Sciatic nerve (tissue), 2 donors: ENCODE results near the gene SDK2. TPM values are rescaled to one million over a fixed set of nuclear protein-coding genes. Genes with fewer than 3 reads are reported as not detected.
A peak's percentile ranks its signal among the peaks of the same experiment; 100 is the strongest.

ENCODE experiments used
- ATAC-seq: fragments of 200-7000 bp; cut with Tn5 transposase; one replicate; pipeline ENCODE4 v1.9.1; 2020; ENCODE audit warnings: mild to moderate bottlenecking, moderate library complexity
- DNase-seq: peaks from one replicate; pipeline ENCODE4 v3.0.0-alpha.2; 2020; ENCODE audit warnings: low spot score
- intact Hi-C: fragments of 100-400 bp; cut with DNase I; formaldehyde crosslinking; loops from one replicate; pipeline ENCODE4 v1.14.2; 2022
- total RNA-seq: library from RNA; stranded (reverse); fragmentation: NEBNext Ultra II Directional; extraction: Animal tissue kit (Norgen Biotek cat#: 25700); gene quantifications from one replicate; pipeline ENCODE4 v1.2.1, GENCODE V29; 2021
- donor health status: DM: no; HTN: no; CAD: no.
- donor health status: DM: no; HTN: no; CAD: no.

SDK2 gene
- total RNA-seq, 1 donor from 2014 or later = 10.8 TPM

DNA sequence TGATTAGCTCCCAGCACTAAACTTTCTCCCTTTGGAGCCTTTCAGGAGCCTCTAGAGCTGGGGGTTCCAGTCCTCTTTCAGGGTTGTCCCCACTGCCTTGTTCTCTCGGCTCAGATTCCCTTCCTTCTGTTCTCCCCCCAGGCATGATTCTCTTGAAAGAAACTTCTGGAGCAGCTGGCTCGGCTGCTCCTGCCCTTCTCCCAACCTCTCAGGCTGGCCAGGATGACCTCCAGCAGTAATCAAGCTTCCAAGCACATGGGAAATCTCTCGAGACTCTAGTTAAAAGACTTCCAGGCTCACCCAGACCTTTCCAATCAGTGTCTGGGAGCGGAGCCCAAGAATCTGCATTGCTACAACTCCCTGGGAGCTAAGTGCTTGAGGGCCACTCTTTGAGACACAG lies 3.6 kb downstream of the SDK2 start:
- intact Hi-C loops = no loop called here
- ATAC-seq (no peak), DNase-seq (peak; percentile 37)

DNA sequence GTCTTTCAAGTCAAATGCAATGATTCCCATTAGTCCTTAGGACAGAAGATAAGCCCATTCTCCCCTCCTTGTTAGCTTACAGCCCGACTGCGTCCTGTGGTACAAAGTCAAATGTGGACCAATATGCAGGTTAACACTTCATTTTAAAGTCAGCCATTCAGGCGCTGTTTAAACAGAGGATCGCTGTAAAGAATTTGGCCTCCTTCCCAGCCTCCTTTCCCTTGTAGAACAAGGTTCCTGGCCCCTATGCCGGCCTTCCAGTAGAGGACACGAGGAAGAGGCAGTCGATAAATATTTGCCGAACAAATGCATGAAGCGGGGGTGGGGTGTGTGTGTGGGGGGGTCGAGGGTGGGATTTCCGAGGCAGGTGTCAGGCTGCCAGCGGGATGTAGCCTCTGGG lies 4.3 kb downstream of the SDK2 start:
- intact Hi-C loops = no loop called here
- DNase-seq = peak; percentile 37
- no peak for ATAC-seq

GRCh38 chr17:73639322-73639721 lies 4.9 kb downstream of the SDK2 start:
- ATAC-seq (no peak), DNase-seq (peak; percentile 54)
- intact Hi-C loops = no loop called here

DNA sequence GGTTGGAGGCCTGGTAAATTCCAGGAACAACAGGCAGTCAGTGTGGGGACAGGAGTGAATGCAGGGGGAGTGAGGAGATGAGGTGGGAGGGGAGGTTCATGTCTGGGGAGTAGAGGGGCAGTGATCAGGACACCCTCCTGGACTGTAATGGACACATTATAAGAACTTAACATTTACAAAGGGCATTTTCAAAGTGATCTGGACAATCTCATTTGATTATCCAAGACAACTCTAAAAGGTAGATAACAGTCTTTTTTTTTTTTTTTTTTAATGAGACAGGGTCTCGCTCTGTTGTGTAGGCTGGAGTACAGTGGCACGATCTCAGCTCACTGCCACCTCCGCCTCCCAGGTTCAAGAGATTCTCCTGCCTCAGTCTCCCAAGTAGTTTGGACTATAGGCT lies 5.7 kb downstream of the SDK2 start:
- DNase-seq = no peak
- intact Hi-C loops = no loop called here

GRCh38 chr17:73637866-73638265 lies 6.4 kb downstream of the SDK2 start:
- intact Hi-C loops = no loop called here
- DNase-seq (peak; percentile 33), ATAC-seq (no peak)

More for the DNA sequence above, 5.7 kb downstream of the SDK2 start:
- no peak for ATAC-seq

DNA sequence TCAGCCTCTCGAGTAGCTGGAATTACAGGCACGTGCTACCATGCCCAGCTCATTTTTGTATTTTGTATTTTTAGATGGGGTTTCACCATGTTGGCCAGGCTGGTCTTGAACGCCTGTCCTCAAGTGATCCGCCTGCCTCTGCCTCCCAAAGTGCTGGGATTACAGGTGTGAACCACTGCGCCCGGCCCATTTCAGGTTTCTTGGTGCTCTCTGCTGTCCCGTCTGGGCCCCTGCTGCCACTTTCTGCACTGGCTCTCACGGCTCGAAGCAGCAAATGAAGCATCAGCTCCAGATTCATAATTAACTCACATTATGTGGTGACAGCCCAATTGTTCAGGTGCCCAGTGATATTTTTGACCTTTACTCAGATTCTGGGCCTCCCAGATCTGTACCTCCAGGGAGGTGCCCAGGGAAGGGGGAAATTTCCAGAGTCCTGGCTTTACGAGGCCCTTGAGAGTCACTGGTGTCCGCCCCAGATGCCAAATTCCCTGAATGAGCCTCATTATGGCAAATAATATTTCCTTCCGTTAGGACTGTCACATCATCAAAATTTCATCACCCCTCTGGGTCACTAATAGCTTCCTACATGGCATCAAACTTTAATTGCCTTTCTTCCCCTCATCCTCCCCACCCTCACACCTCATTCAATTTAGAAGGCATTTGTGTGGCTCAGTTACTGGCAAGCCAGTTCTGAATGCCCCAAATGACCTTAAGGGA lies 9.0 kb downstream of the SDK2 start:
- intact Hi-C loops = no loop called here
- ATAC-seq = no peak
- DNase-seq = no peak

DNA sequence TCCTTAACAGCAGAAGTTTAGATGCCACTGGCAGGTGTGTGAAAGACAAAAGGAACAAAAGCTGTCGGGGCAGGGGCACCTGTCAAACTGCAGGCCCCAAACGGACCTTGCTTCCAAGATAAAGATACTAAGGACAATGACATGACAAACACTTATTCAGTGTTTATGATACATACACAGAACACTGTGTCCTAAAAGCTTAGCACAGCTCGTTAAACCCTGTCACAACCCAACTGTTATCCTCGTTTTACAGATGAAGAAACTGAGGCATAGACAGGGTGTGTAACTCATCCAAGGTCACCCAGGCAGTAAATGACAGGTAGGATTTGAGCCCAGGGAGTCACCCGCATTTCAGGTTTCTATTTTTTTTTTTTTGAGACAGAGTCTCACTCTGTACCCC lies 9.6 kb downstream of the SDK2 start:
- no peak for ATAC-seq
- no peak for DNase-seq
- intact Hi-C loops = no loop called here

GRCh38 chr17:73633736-73634135 lies 10.5 kb downstream of the SDK2 start:
- ATAC-seq (no peak), DNase-seq (no peak)
- intact Hi-C loops = no loop called here

DNA sequence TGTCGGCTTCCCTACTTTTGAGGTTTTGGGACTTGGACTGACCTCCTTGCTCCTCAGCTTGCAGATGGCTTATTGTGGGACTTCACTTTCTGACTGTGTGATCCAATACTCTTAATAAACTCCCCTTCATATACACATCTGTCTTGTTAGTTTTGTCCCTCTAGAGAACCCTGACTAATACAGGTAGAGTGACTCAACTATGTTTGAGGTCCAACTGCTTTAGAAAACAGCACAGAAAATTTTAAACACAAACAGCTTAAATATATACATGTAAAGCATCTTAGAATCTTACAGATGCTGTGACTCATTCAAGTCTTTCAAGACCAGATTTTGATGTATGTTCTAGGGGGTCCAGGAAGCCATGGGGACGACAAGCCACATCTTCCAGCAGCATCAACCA lies 11.7 kb downstream of the SDK2 start:
- ATAC-seq (no peak), DNase-seq (no peak)
- intact Hi-C loops = no loop called here

GRCh38 chr17:73630965-73631595 lies 13.2 kb downstream of the SDK2 start:
- ATAC-seq = no peak
- intact Hi-C loops = no loop called here
- no peak for DNase-seq

DNA sequence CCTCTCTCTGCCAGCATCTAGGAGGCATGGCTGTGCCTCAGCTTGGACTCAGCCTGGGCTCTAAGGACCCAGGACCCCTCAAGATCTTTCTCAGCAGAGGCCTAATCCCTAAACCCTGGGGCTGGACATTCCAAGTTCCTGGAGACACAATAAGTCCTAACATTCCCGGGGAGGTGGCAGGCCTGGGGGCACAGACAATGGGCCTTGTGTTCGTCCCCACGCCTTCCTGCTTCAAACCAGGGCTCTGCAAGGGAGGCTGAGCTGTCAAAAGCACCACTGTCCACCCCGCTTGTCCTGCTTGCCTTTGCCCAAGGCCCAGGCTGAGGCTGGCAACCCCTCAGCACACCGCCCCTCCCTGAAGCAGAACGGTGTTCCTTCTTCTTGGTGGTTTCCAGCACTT lies 13.7 kb downstream of the SDK2 start:
- intact Hi-C loops = no loop called here
- ATAC-seq = peak; percentile 78
- DNase-seq = no peak

GRCh38 chr17:73628642-73629552 lies 15.3 kb downstream of the SDK2 start:
- DNase-seq (no peak), ATAC-seq (no peak)
- intact Hi-C loops = no loop called here

DNA sequence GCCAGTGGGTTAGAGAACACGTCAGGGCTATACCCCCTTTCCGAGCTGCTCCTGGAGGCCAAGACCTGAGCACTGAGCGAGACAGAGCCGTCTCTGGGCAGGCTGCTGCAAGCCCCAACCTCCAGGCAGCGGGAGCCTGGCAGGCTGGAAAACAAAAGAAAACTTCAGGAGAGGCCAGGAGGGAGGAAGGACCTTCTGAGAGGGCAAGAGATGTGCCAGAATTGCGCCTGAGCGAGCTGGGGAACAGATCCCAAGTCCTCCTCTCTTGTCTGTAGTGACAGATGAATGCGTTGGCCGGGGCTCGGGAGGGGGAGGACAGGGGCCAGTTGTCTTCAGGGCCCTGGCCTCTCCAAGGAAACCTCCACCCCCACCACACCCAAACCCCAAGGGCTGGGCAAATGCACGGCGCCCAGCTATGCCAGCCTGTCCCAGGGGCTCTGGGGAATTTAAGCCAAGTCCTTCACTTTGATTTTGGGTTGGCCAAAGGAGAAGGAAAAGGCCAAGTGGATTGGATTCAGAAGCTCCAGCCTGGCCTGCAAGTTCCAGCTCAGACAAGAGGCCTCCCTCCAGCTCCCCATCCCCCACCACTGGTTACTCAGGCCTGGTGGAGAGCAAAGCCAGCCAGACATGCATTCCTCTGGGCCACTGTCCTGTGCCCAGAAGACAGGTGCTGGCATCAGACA lies 18.1 kb downstream of the SDK2 start:
- ATAC-seq (no peak), DNase-seq (no peak)
- intact Hi-C loops = no loop called here

- DNase-seq (no peak), ATAC-seq (no peak)
- intact Hi-C loops = no loop called here
Observed at GRCh38 chr17:73625006-73625405, 19.2 kb downstream of the SDK2 start.

- no peak for ATAC-seq
- no peak for DNase-seq
- intact Hi-C loops = no loop called here
Observed at GRCh38 chr17:73624496-73624988, 19.7 kb downstream of the SDK2 start.

DNA sequence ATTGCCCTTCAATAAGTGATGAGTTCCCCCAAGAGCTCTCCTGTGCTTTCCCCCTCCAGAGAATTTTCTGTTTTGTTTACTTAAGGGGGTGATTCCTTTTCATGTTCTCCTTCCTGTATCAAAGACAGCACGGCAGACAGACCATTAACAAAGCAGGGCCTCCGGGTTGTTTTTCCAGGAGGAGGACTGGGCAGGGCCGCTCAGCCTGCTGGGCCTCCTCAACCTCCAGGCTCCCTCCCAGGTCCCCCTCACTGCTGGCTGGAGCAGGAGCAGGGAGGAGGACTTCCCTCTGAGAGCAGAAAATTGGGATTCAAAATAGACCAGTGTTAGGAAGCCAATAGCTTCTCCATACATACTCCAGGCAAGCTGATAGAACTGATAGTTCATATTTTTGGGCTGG lies 20.4 kb downstream of the SDK2 start:
- intact Hi-C loops = no loop called here
- ATAC-seq (no peak), DNase-seq (no peak)

DNA sequence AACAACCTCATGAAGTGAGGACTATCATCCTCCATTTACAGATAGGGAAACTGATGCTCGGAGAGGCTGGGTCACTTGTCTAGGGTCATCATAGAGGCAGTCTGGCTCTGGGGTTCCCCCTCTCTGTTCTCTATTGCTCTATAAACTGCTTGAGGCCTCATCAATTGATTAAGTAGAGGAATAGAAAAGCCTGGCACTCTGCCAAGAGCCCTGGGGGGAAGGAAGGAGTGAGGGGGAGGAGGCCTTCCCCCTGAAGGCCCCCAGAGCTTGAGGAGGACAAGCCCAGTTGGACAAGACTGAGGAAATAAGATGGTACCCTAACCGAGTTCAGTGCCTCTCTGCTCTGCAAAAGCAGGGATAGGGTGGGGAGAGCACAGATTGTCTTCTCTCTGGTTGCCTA lies 21.0 kb downstream of the SDK2 start:
- no peak for DNase-seq
- intact Hi-C loops = no loop called here
- ATAC-seq = no peak

GRCh38 chr17:73622381-73622780 lies 21.9 kb downstream of the SDK2 start:
- ATAC-seq (no peak), DNase-seq (no peak)
- intact Hi-C loops = no loop called here

GRCh38 chr17:73621685-73622084 lies 22.6 kb downstream of the SDK2 start:
- intact Hi-C loops = no loop called here
- DNase-seq = no peak
- no peak for ATAC-seq
